ENCODE data around the gene CFAP20DC. TPM values are rescaled to one million over a fixed set of nuclear protein-coding genes. Genes with fewer than 3 reads are reported as not detected.

The CFAP20DC gene
- total RNA-seq, 2 donors from 2014 or later, result 2.6 to 2.7 TPM

DNA sequence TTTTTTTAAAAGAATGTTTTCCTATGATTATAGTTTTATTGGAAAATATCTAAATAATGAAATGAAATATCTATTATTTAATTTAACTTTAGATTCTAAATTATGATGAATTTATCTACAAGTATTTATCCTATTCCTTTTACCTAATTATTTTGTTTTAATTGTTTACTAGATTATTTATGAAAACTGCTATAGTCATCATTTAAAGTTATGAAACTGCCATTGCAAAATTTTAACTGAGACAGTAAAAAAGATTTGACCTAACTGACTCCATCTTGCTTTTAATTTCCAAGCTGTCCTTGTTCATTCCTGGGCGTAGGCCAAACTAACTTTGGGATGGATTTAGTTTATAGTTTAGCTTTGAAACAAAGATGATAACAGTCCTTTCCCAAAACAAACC is 357.3 kb downstream of the CFAP20DC start:
- ATAC-seq, result no peak
- Mint-ChIP-seq H3K36me3 (peaks cover 0 to 9% of the 10 kb centered on the region in 2 donors), H3K27ac (no peak overlapping the region), H3K9me3 (peaks cover 6 to 15% of the 10 kb centered on the region in 2 donors)
- DNase-seq (ENCODE audit: low spot score in 2 of 2), result no peak
